GM21723 (cell line): ENCODE measurements around the gene NSL1.

Experiments
- ATAC-seq: cut with Tn5 transposase; IDR thresholded peaks from one replicate; pipeline ENCODE4 v1.9.1; 2021; ENCODE audit warnings: mild to moderate bottlenecking, moderate library complexity; ENCODE audit not compliant: unreplicated experiment

Gene NSL1

DNA sequence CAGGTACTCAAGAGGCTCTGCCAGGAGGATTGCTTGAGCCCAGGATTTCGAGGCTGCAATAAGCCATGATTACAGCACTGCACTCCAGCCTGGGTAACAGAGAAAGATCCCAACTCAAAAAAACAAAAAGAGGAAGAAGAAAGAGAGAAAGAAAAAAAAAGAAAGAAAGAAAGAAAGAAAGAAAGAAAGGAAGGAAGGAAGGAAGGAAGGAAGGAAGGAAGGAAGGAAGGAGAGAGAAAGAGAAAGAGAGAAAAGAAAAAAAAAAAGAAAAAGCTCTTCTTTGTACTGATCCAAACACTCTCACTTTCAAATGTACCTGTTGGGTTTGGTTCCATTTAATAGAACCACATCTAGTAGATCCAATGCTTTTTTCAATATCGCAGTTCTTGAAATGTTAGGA is 103.8 kb downstream of the NSL1 start:
- no peak for ATAC-seq

DNA sequence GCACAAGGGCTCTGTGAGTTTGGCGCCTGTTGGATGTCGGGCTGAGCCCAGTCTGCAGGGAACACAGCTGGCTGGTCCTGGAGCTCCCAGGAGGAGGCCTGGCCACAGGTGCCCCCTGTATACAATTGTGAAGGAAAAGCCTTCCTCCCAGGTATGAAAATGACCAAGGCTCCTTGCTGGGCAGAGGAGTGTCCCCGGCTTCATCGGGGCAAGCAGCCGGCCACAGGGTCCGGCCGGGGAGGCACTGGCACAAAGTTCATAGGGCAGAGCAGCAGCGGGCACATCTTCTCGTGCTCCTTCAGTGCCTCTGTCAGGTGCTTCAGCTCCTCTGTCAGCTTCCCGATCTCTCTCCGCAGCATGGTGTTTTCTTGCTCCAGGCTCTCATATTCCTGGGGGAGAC is 105.0 kb downstream of the NSL1 start:
- no peak for ATAC-seq

DNA sequence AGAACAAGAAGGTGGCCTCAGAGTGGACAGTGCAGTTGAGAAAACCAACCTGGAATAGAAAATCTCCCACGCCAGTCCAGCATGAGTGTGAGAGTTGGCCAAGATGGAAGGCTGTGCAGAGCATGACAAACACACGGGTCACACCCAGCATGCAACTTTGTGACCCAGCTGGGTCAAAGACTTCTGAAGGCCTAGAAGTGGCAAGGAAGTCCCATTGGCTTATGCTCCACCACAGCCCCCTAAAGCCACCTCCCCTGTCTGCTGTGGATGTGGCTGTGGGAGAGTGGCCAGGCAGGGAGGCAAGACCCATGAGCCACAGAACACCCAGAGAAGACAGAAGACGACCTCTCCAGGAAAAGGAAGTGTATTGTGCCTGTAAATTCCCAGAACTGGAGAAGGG is 105.5 kb downstream of the NSL1 start:
- ATAC-seq: no peak

DNA sequence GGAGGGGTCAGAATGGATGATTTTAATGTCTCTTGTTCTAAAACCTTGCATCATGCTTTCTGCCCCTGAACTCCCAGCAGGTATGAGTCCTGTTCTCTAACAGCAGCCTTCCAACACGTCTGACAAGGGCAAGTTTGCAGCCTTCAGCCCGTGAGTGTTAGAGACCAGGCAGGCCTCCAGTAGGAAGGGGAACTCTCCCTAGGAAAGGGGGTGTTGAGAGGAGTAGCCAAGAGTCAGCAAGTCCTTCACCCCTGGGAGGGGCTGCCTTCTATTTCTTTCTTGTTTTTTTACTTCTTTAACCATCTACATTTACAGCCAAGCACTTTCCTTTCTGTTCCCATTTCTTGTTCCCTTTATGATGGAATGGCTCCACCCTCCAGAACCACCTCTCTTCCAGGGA is 106.1 kb downstream of the NSL1 start:
- no peak for ATAC-seq

DNA sequence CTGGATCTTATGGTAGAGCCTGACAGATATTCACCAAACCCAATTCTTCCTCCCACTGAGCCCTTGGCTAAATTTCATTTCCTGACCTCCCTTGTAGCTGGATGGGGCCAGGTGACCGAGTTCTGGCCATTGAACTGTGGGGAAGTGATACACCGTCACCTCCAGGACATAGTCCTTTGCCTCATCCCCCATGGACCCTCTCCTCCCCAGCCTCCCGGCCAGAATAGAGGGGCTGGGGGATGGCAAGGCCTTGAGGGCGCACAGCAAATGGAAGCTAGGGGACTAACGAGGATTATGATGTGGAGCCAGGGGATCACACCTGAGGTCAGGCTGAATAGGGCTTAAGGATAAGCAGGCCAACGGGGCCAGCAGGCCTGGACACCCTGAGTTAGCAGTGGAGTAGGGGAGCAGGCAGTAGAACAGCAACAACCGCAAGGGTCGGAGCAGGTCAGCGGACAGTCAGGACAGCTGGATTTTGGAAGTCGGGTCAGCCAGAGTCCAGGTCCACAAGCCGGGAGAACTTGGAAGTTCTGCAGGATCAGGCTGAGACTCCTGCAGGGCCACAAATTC is 107.0 kb downstream of the NSL1 start:
- no peak for ATAC-seq

DNA sequence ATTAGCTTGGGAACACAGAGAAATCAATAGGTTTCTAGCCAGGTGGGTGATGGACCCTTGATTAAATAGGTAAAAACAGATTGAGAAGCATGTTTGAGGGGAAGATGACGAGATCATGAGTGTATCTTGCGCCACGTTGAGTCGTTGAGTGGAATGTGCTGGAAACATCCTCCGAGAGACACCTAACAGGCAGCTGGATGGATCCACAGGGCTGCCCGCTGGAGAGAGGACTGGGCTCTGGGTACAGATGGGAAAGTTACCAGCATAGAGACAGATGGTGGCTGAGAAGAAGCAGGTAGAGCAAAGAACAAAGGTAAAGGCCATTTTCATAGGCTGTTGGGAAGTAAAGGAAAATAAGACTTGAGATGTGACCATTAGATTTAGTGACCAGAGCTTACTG is 107.5 kb downstream of the NSL1 start:
- ATAC-seq: no peak

DNA sequence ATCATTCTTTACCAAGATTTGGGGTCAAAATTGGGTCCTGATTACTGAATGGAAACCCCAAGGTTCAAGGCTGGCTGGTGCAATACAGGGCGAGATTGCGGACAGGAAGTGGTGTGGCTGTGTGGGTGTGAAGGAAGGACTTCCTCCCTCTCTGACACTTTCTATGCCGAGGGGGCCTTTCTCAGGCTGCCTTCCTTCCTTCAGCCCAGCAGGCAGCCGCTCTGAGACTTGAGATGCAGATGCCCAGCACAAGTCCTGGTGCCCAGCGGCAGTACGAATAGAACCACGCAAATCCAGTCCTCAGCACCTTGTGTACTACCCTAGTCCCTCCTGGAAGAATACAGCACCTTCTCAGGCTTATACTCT is 108.2 kb downstream of the NSL1 start:
- peak; percentile 67 for ATAC-seq

DNA sequence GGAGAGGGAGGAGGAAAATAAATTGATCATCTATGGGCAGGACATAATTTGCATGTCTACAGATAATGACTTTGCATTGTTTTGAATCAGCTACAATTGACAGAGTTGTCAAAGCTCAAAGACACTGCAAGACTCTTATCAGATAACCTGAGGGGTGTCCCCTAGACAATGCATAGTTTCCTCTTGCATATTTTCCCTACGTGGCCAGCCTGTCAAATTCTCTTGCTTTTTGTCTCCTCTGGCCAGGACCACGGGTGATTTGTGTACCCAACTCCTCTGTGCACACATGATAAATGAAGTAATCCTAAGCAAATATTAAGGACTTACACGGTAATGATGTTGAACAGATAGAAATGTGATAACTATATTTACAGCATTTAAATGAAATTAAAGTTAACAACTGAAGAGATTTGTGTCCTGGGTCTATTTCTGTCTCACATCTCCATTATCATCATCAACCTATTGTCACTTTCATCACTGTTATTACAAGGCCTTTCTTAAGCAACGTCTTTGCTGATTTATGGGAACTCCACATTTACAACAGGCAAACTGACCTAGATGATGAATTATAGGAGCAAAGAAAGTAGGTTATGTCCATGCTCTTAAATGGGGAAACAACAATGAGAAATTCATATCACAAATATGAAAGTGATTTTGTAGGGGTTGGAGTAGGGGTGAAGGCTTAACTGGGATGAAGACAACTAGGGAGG is 110.7 kb downstream of the NSL1 start:
- no peak for ATAC-seq

DNA sequence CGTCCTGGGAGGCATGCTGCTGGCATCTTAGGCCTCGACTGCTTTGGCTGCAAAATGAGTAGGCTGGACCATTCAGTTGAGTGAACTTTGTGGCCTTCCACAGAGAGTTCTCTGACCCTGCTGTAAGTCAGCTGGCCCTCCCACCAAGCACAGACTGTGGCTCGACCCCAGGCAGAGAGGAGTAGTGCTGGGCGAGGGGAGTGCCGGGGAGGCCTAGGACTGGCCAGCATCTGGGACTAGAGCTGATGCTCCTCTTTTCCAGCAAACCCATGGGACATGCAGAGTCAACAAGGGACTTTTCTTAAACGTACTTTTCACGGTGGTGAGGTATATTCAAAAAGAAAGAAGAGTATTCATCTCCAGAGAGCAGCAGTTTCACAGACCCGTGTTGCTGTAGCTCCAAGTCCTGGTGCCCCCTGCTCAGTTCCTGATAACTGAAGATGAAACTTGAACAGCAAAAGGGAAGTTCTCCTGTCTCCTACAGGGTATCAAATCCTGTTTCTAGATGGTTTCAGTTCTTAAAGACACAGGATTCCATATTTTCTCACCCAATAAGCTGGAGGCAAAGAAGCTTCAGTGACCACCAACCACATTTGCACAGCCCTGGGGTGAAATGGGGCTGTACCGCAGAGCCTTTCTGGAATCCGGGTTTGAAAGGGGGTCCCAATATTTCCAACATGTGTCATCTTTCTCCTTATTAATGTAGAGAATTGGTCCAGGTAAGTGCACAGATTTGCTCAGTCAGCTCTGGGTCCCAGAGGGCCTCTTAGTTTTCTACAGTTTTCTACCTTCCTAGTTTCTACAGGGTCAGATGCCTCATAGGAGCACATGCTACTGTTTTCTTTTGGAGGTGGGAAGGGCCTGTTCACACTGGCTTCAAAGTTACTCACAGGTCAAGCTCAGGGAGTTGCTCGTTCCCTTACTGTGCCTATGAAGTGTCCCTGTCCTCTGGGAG is 112.8 kb downstream of the NSL1 start:
- peak; percentile 67 for ATAC-seq

DNA sequence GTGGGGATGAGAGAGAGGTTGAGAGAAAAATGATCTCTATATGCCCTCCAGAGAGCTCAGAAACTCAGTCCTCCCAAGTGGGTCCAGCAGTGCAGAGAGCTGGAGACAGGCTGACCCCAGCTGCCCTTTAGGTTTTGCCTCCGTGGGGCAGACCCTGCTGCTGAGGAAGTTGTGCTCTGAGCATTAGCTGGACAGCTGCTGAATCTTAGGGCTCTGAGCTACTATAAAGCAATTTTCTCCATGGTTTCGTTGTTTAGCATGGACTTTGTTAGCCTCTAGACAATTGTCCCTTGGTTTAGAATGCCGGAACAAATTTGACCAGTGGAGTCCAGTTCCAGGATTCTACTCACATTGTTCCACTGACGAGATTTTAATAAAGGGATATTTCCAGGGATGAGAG is 114.0 kb downstream of the NSL1 start:
- no peak for ATAC-seq

DNA sequence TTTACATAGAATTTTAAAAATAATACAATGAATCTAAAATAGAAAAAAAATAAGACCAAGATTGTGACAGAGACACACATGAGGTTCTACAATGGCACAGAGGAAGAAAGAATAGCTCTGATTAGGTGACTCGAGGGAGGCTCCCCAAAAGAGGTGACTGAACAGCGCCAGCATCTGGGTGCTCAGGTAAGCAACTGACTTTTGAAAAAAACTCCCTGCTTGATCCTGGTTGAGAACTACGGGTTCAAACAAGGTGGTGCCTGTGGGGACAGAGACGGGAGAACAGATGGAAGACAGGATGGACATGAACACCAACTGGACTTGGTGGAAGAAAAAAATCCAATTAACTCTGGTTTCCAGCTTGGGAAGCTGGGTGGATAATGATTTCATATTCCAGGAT is 114.4 kb downstream of the NSL1 start:
- ATAC-seq: no peak
